SK-N-SH treated with all-trans-retinoic acid at 6 μM for 48 hours (cell line): ENCODE measurements around the gene PRIMPOL.

Experiments
- ARNTL ChIP-seq: fragments of 450-650 bp; formaldehyde crosslinking; IDR thresholded peaks from 2 replicates; pipeline ENCODE4 v1.5.0; 2020; ENCODE audit warnings: low read depth, mild to moderate bottlenecking, moderate library complexity, borderline replicate concordance
- ESRRG ChIP-seq: fragments of 250-450 bp; sonication (Bioruptor Pico); IDR thresholded peaks from 2 replicates; pipeline ENCODE4 v1.6.1; 2021; ENCODE audit warnings: mild to moderate bottlenecking
- ISL1 ChIP-seq: fragments of 250-450 bp; sonication (Bioruptor Pico); IDR thresholded peaks from 2 replicates; pipeline ENCODE4 v2.1.2; 2022; ENCODE audit warnings: mild to moderate bottlenecking, moderate library complexity
- PATZ1 ChIP-seq: fragments of 250-450 bp; sonication (Bioruptor Pico); IDR thresholded peaks from 2 replicates; pipeline ENCODE4 v1.8.0; 2020; ENCODE audit warnings: mild to moderate bottlenecking, moderate library complexity, borderline replicate concordance
- POU6F1 ChIP-seq: fragments of 250-450 bp; sonication (Bioruptor Pico); IDR thresholded peaks from 2 replicates; pipeline ENCODE4 v1.8.0; 2021; ENCODE audit warnings: low read depth, mild to moderate bottlenecking, moderate library complexity, borderline replicate concordance
- RARB ChIP-seq: fragments of 250-450 bp; sonication (Bioruptor Pico); IDR thresholded peaks from 2 replicates; pipeline ENCODE4 v1.8.0; 2021; ENCODE audit warnings: mild to moderate bottlenecking, moderate library complexity
- SNAI2 ChIP-seq: fragments of 250-450 bp; sonication (Bioruptor Pico); IDR thresholded peaks from 2 replicates; pipeline ENCODE4 v1.5.0; 2020; ENCODE audit warnings: mild to moderate bottlenecking, moderate library complexity
- TOX ChIP-seq: fragments of 250-450 bp; sonication (Bioruptor Pico); IDR thresholded peaks from 2 replicates; pipeline ENCODE4 v1.8.0; 2021; ENCODE audit warnings: mild to moderate bottlenecking, moderate library complexity, borderline replicate concordance
- TSHZ2 ChIP-seq: fragments of 250-450 bp; sonication (Bioruptor Pico); IDR thresholded peaks from 2 replicates; pipeline ENCODE4 v1.5.0; 2020; ENCODE audit warnings: mild to moderate bottlenecking, moderate library complexity
- ZC3H10 ChIP-seq: fragments of 250-450 bp; sonication (Bioruptor Pico); IDR thresholded peaks from 2 replicates; pipeline ENCODE4 v1.5.1; 2021; ENCODE audit warnings: mild to moderate bottlenecking, moderate library complexity
- ZFP3 ChIP-seq: fragments of 250-450 bp; sonication (Bioruptor Pico); IDR thresholded peaks from 2 replicates; pipeline ENCODE4 v1.5.0; 2020; ENCODE audit warnings: mild to moderate bottlenecking, moderate library complexity
- ZFP30 ChIP-seq: fragments of 450-650 bp; formaldehyde crosslinking; IDR thresholded peaks from 2 replicates; pipeline ENCODE4 v1.5.0; 2022; ENCODE audit warnings: mild to moderate bottlenecking, moderate library complexity
- TF ChIP-seq, protein P1 (sequence below): fragments of 250-450 bp; sonication (Bioruptor Pico); IDR thresholded peaks from 2 replicates; pipeline ENCODE4 v1.5.1; 2020; ENCODE audit warnings: low read depth, mild to moderate bottlenecking, moderate library complexity

- TF ChIP-seq TSHZ2 (CRISPR knock-in tag): no peak
- TF ChIP-seq PATZ1 (CRISPR knock-in tag): no peak
- no peak for TF ChIP-seq POU6F1
- TF ChIP-seq ZFP3 (CRISPR knock-in tag): no peak
- TF ChIP-seq SNAI2 (CRISPR knock-in tag): peak; percentile 28; the same call in 1 of the 2 replicates
- TF ChIP-seq ESRRG: no peak
- TF ChIP-seq, protein P1, sequence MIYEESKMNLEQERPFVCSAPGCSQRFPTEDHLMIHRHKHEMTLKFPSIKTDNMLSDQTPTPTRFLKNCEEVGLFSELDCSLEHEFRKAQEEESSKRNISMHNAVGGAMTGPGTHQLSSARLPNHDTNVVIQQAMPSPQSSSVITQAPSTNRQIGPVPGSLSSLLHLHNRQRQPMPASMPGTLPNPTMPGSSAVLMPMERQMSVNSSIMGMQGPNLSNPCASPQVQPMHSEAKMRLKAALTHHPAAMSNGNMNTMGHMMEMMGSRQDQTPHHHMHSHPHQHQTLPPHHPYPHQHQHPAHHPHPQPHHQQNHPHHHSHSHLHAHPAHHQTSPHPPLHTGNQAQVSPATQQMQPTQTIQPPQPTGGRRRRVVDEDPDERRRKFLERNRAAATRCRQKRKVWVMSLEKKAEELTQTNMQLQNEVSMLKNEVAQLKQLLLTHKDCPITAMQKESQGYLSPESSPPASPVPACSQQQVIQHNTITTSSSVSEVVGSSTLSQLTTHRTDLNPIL: no peak
- 0 out of 2 replicates have a peak, but pooled peaks have one; percentile 12 for TF ChIP-seq RARB (CRISPR knock-in tag)
- TF ChIP-seq ZFP30 (CRISPR knock-in tag): no peak
- no peak for TF ChIP-seq ARNTL (CRISPR knock-in tag)
- peak; percentile 84 for TF ChIP-seq ISL1 (CRISPR knock-in tag)
- TF ChIP-seq TOX (CRISPR knock-in tag): no peak
- 0 out of 2 replicates have a peak, but pooled peaks have one; percentile 32 for TF ChIP-seq ZC3H10
Measured at GRCh38 chr4:184695178-184695896, 45.8 kb downstream of the PRIMPOL start.
